ENCODE results near the gene LPP.

DNA sequence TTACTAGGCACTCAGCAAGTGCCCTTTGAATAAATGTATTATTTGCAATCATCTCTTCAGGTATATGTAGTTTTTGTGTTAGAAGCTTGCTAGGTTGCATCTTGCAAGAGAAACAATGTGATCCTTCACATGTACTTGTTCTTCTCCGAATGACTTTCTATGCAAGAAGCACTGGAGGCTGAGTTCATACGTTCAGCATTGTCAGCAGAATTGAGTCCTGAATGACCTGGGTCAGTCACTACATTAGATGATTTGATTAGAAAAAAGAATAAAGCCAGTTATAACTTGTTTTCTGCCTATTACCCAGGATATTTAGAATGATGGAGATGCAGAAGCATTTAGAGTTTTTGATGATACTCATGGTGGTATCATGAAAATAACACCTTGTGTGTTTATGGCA is 538.7 kb downstream of the LPP start:
- no peak for TF ChIP-seq CTCF (IDR thresholded peaks at IDR 0.05)
- TF ChIP-seq POLR2A (IDR thresholded peaks at IDR 0.05; ENCODE audit: low read depth) = no peak
- no peak for TF ChIP-seq POLR2AphosphoS5 (IDR thresholded peaks at IDR 0.05)
